ENCODE data around the gene ANKRD11.
A peak's percentile ranks its signal among the peaks of the same experiment; 100 is the strongest.

The ANKRD11 gene

GRCh38 chr16:89489898-89490438, 393 bp downstream of the ANKRD11 start:
- no peak for DNase-seq (ENCODE audit: low read depth)
- TF ChIP-seq, protein P1, sequence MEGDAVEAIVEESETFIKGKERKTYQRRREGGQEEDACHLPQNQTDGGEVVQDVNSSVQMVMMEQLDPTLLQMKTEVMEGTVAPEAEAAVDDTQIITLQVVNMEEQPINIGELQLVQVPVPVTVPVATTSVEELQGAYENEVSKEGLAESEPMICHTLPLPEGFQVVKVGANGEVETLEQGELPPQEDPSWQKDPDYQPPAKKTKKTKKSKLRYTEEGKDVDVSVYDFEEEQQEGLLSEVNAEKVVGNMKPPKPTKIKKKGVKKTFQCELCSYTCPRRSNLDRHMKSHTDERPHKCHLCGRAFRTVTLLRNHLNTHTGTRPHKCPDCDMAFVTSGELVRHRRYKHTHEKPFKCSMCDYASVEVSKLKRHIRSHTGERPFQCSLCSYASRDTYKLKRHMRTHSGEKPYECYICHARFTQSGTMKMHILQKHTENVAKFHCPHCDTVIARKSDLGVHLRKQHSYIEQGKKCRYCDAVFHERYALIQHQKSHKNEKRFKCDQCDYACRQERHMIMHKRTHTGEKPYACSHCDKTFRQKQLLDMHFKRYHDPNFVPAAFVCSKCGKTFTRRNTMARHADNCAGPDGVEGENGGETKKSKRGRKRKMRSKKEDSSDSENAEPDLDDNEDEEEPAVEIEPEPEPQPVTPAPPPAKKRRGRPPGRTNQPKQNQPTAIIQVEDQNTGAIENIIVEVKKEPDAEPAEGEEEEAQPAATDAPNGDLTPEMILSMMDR (IDR thresholded peaks at IDR 0.05; ENCODE audit: control insufficient read depth, insufficient read depth, low read depth, low read length, missing control alignments): no peak
- peak overlapping the region; percentile 65 for H3K4me3 ChIP-seq (ENCODE audit: control insufficient read depth, low read depth, low read length)

DNA sequence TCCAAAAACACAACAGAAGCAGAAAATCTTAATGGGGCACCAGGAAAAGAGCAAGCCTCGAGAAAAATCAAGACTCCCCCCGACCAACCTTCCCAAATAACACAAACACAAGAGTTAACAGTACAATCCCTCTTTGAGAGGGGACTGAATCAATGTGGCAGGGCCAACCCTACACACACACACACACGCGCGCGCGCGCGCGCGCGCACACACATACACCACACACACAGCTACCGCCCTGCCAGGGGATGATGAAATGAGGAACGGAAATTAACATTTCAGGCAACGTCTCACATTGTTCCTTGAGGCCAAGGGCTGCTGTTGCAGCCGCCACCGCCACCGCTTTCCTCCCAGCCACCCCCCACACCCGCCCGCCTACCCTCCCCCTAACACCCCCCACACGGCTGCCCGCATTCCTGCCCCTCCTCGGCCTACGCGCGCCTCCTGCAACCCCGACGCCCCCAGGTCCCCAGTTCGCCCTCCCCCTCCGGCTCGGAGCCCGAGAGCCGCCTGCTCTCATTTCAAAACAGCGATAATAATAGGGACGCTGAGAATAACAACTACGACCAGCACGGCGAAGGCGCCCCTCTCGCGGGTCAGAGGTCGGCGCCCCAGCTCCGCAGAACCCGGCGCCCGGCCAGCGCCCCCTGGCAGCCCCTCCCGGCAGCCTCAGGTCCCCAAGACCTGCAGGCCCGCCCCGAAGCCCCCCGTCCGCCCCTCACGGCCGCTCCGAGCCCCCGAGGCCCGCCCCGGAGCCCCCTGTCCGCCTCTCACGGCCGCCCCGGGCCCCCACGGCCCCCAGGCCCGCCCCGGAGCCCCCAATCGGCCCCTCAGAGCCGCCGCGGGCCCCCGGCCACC, 1.1 kb downstream of the ANKRD11 start:
- DNase-seq (ENCODE audit: low read depth): peak; percentile 93
- H3K4me3 ChIP-seq (ENCODE audit: control insufficient read depth, low read depth, low read length): peak overlapping the region; percentile 65
- TF ChIP-seq, protein P1 (IDR thresholded peaks at IDR 0.05; ENCODE audit: control insufficient read depth, insufficient read depth, low read depth, low read length, missing control alignments): peak; percentile 27

- DNase-seq (ENCODE audit: low read depth): no peak
- H3K4me3 ChIP-seq (ENCODE audit: control insufficient read depth, low read depth, low read length): no peak overlapping the region
- TF ChIP-seq, protein P1 (IDR thresholded peaks at IDR 0.05; ENCODE audit: control insufficient read depth, insufficient read depth, low read depth, low read length, missing control alignments): no peak
Measured at GRCh38 chr16:89485701-89486246, 4.6 kb downstream of the ANKRD11 start.

- H3K4me3 ChIP-seq (ENCODE audit: control insufficient read depth, low read depth, low read length): no peak overlapping the region
- TF ChIP-seq, protein P1 (IDR thresholded peaks at IDR 0.05; ENCODE audit: control insufficient read depth, insufficient read depth, low read depth, low read length, missing control alignments): no peak
- DNase-seq (ENCODE audit: low read depth): no peak
Measured at GRCh38 chr16:89484923-89485679, 5.3 kb downstream of the ANKRD11 start.

GRCh38 chr16:89484041-89484501, 6.3 kb downstream of the ANKRD11 start:
- TF ChIP-seq, protein P1 (IDR thresholded peaks at IDR 0.05; ENCODE audit: control insufficient read depth, insufficient read depth, low read depth, low read length, missing control alignments): no peak
- DNase-seq (ENCODE audit: low read depth): no peak

GRCh38 chr16:89482817-89483205, 7.5 kb downstream of the ANKRD11 start:
- TF ChIP-seq, protein P1 (IDR thresholded peaks at IDR 0.05; ENCODE audit: control insufficient read depth, insufficient read depth, low read depth, low read length, missing control alignments): no peak
- DNase-seq (ENCODE audit: low read depth): no peak
- no peak overlapping the region for H3K4me3 ChIP-seq (ENCODE audit: control insufficient read depth, low read depth, low read length)

More at GRCh38 chr16:89484041-89484501, 6.3 kb downstream of the ANKRD11 start:
- H3K4me3 ChIP-seq (ENCODE audit: control insufficient read depth, low read depth, low read length): no peak overlapping the region

All from AG09309 (cell line).